GM19468 (cell line): ENCODE data around the gene MAP4K5.
"Not testable (repeated sequence)": the region's sequence is repeated elsewhere in the genome, so short reads cannot be mapped to it uniquely, and the experiment has no call there.

Experiments used
- ATAC-seq: cut with Tn5 transposase; IDR thresholded peaks from one replicate; pipeline ENCODE4 v1.9.1; 2021; ENCODE audit warnings: mild to moderate bottlenecking, moderate library complexity, moderate number of reproducible peaks; ENCODE audit not compliant: unreplicated experiment; ENCODE audit errors: extremely low read depth

The MAP4K5 gene

DNA sequence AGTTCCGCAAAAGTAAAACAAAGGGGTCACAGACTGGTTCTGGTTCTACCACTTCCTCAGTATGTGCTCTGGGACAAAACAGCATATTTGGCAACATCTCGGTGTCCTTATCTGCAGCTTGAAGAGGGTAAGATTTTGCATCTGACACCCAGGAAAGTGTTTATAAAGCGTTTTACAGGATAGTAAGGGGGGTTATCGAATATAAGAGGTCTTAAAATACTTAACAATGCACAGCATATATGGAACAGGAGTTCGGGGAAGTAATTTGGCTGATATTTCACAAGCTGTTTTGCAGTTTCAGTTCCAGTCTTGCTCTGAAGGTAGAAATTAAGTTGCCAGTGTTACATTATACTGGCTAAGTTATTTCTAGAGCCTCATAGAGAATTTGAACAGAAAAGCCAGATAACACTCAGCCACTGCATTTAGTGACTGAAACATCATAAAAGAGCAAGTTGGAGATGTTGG lies 904 bp upstream of the MAP4K5 start:
- no peak for ATAC-seq

DNA sequence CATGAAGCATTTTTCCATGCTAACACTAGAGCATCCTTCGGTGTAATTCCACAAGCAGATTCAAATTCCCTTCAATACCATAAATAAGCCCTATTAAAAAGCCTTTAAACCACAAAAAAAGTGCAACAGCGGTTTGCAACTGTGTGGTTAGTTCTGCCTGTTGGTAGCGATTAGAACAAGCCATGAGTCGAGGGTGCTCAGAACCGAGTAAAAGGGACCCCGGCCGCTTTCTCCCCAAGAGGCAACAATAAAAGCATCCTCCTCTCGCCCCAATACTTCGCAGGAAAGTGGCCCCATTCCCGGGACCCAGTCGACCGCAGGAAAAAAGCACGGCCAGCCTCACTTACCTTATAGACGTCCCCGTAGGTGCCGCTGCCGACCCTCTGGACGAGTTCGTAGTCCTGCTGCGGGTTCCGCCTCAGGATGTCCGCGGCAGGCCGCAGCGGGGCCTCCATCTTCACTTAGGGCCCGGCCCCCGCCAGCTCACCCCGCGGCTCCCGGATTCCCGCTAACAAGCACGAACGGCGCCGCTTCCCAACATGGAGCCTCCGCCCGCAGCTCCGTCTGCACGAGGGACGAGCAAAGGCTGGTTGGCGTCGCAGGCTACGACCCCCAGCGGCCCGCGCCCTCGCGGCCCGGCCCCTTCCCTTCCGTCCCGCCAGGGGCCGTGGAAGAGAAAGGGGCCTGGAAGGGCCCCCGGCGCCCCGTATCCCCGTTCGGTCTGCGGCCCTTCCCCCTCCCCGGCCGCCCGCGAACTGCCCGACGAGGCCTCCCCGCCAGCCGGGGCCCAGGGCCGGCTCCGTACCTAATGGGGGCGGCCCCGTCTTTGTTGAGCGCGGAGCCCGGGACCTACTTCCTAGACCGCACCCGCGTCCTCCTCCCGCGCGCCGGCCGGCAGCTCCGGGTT lies 521 bp downstream of the MAP4K5 start:
- ATAC-seq, result no peak

- no peak for ATAC-seq
Observed at GRCh38 chr14:50530794-50531365, 1.5 kb downstream of the MAP4K5 start.

GRCh38 chr14:50530358-50530757 lies 2.0 kb downstream of the MAP4K5 start:
- ATAC-seq, result no peak

DNA sequence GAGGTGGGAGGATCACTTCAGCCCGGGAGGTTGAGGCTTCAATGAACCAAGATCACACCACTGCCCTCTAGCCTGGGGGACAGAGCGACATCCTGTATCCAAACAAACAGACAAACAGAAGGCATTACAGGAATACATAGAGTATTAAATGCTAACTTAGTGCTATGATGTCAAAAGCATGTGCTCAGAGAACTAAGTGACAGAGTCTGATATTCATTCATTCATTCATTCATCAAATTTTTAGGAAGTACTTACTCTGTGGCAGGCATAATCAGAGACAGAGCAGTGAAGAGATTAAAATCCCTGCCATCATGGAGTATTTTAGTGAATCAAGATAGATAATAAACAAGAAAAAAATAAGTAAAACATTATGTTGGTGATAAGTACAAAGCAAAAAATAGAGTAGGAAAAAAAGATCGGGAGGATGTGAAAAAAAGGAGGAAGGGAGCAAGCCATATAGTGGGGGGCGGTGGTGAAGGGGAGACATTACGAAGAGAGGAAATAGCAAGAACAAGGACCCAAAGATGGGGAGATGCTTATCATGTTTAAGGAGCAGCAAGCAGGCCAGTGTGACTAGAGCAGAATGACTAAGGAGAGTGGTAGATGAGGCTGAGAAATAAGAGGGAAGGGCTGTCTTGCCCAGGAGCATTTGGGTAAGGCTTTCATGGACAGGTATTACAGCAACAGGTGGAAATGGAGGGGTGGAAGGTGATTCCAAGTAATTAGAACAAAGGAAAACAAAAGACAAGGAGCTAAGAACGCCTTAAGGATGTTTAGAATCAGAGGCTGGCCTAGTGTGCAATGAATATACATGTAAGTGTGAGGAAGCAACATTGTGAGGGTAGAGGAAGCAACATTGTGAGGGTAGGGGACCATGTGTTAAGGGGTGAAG lies 2.8 kb downstream of the MAP4K5 start:
- no peak for ATAC-seq

DNA sequence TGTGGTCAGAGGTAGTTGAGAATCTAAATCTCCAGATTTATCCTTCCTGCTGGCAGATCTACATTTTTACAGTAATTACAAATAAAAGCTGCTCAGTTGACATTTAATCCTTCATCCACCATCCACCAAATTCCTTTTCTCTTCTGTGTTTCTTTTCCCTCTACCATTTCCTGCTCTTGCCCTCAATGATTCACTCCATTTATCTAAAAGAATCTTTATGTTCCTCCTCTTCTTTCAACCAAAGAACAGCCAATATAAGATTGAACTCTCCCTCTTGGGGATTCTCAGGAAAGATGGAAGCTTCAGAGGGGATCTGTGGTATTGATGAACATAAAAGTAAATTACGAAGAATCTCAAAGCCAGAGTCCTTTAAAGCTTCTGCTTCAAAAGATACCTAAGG lies 4.4 kb downstream of the MAP4K5 start:
- no peak for ATAC-seq

DNA sequence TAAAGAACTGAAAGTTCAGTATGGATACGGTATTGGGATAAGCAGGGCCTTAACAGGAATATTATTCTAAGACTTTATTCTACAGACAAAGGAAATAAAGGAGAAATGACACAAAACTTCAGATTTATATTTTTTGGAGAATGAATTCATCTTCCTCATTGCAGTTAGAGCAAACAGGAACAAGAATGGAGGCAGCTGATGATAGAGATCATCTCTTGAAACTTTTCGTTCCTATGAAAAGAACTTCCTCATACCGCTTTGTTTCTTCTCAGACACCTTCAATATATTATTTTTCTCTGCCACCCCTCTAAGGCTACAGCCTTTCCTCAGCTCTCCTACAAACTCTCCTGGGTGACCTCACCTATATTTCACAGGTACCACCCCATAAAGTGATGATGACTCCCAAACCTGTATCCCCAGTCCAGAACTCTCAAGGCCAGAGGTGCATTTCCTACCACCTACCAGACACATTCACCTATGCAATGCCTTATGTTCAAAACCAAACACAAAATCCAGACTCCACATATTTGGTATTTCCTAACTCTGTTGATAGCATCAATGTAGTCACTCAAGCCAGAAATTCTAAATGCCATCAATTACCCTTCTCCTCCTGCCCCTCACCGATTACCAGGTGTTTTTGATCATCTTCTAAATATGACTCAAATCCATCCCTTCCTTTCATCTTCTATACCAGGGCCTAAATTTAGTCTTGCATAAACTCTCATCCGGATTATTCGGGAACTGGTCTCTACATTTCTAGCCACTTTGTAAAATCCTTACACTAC lies 7.4 kb downstream of the MAP4K5 start:
- no peak for ATAC-seq

DNA sequence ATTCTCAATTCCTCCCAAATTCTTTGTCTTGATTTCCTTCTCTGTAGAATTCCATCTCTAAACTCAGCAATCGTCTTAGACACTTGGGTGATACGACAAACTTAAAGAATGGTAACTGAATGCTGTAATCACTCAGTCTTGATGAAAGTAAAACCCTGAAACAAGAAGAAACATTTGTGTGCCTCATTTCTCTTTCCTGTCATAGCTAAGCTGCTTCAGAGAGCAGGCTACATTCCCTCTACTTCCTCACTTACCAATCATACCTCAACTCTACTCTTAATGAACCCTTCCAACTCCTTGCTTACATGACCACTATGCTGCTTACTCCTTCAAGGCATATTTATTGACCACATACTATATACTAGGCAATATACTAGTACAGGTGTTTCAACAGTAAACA lies 8.3 kb downstream of the MAP4K5 start:
- no peak for ATAC-seq

GRCh38 chr14:50523271-50524041 lies 8.9 kb downstream of the MAP4K5 start:
- ATAC-seq, result no peak

- peak; percentile 60 for ATAC-seq
Observed at GRCh38 chr14:50521912-50522341, 10.4 kb downstream of the MAP4K5 start.

- ATAC-seq, result peak; percentile 43
Observed at GRCh38 chr14:50520947-50521815, 11.2 kb downstream of the MAP4K5 start.

- no peak for ATAC-seq
Observed at GRCh38 chr14:50516091-50516490, 16.3 kb downstream of the MAP4K5 start.

DNA sequence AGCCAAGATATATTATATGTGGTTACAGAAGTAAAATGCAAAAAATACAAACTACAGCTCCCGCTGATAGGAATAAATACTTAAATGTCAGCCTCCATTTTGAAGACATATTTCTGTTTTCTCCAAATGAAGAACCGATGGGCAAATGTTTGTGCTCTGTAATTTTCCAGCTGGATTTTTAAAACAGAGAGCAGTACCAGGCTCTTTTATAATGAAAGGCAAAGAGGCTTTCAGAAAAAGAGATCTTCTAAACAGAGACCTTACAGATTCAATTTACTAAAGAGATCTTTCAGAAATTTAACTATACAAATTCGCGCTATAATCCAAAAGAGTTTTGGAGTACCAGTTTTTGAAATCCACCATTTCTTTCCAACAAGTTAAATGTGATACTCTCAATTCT lies 19.9 kb downstream of the MAP4K5 start:
- ATAC-seq, result no peak

DNA sequence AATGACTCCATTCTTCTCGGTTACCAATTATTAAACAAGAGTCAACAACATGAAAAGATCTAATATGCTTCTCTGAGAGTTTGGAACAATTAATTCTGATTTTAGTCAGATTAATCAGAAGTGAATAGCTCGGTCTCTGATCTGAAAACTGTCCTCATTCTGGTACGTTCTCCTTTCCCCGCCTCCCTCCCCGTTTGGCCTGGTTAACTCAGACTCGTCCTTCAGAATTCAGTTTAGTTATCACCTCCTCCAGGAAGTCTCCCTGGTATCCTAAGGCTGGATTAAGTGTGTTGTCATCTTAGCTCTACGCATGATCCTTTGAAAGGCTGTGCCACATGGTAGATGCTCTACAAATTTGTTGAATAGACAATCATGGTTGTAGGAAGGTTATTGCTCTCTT lies 22.2 kb downstream of the MAP4K5 start:
- ATAC-seq, result no peak

DNA sequence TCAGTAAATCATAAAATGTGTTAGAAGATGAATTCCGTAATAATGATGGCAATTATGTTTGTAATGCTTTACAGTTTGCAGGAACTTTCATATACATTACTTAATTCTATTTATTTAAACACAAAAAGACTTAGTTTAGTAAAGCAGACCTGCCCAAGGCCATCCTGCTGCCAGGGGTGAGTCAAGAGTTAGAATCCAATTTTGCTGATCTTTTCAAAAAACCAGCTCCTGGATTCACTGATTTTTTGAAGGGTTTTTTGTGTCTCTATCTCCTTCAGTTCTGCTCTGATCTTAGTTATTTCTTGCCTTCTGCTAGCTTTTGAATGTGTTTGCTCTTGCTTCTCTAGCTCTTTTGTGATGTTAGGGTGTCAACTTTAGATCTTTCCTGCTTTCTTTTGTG lies 25.3 kb downstream of the MAP4K5 start:
- ATAC-seq, result not testable (repeated sequence)

- no peak for ATAC-seq
Observed at GRCh38 chr14:50501642-50502041, 30.7 kb downstream of the MAP4K5 start.

DNA sequence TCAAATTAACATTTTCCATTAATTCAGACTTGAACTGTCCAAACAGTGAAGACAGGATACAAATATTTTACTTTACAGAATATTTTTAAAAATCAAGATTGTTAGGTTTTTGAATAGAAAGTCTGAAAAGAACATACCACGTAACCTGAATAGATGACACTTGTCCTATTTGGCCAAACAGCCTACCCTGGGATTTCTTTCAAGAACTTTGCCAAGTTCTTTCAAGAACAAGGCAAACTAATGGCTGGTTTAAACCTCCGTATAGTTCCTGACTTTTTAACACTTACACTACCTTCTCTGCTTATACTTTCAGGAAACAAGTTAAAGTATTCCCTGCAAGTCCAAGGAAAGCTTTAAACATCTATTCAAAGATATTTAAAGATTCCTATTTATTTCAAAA lies 35.0 kb downstream of the MAP4K5 start:
- ATAC-seq, result no peak

- no peak for ATAC-seq
Observed at GRCh38 chr14:50489851-50490250, 42.5 kb downstream of the MAP4K5 start.
